ENCODE data around the gene ZNF385C. TPM values are rescaled to one million over a fixed set of nuclear protein-coding genes. Genes with fewer than 3 reads are reported as not detected.

ZNF385C gene
- total RNA-seq, 1 experiment from 2014 or later = 1.1 TPM

GRCh38 chr17:42125565-42125964, 27.3 kb upstream of the ZNF385C start:
- Histone ChIP-seq H3K36me3 (ENCODE audit: control insufficient read depth in 1 of 2, insufficient read depth in 2 of 2, low read length in 2 of 2) (peaks cover 29 to 45% of the 10 kb centered on the region in 2 experiments; a peak in 3 of 4 replicates), H4K20me1 (ENCODE audit: insufficient read depth) (no peaks in the 10 kb centered on the region), H3K27ac (ENCODE audit: low read depth, low read length) (no peak overlapping the region), H3K4me3 (replicated peaks in 1 of 2; ENCODE audit: low read depth in 1 of 2, low read length in 2 of 2) (no peak overlapping the region), H3K79me2 (ENCODE audit: insufficient read depth, low read length) (peaks cover 5% of the 10 kb centered on the region; the same call in 1 of the 2 replicates), H3K27me3 (ENCODE audit: insufficient read depth, low read length) (no peaks in the 10 kb centered on the region), H3K9ac (ENCODE audit: low read length) (no peak overlapping the region), H3K4me2 (ENCODE audit: low read length) (no peak overlapping the region), H3K4me1 (ENCODE audit: control insufficient read depth in 1 of 2, insufficient read depth in 2 of 2, low read length in 2 of 2) (peaks cover 0 to 5% of the 10 kb centered on the region in 2 experiments; a peak in 2 of 4 replicates), H3K9me2 (ENCODE audit: insufficient read depth) (no peaks in the 10 kb centered on the region), H2AFZ (ENCODE audit: low read depth, low read length, poor library complexity, severe bottlenecking) (no peak overlapping the region), H3K9me3 (ENCODE audit: control insufficient read depth in 1 of 2, insufficient read depth in 1 of 2, low read depth in 1 of 2, low read length in 2 of 2) (no peaks in the 10 kb centered on the region)
- TF ChIP-seq ELF1 (IDR thresholded peaks at IDR 0.05; ENCODE audit: borderline replicate concordance, low read depth) (no peak), RAD21 (IDR thresholded peaks at IDR 0.05; ENCODE audit: low read depth) (no peak)
- intact Hi-C loops (cut with micrococcal nuclease) = no loop called here
- ATAC-seq (no peak), DNase-seq (ENCODE audit: low read depth, low spot score) (no peak)
- ChIA-PET RAD21 (ENCODE audit: low non-redundant PET in 1 of 2, low total read pairs in 2 of 2, uncharacterized antibody in 2 of 2, unreplicated experiment in 2 of 2) (no interaction called here), CTCF (no interaction called here), POLR2A (no interaction called here)
- BruUV-seq (replicated peaks) = no TSS peak

DNA sequence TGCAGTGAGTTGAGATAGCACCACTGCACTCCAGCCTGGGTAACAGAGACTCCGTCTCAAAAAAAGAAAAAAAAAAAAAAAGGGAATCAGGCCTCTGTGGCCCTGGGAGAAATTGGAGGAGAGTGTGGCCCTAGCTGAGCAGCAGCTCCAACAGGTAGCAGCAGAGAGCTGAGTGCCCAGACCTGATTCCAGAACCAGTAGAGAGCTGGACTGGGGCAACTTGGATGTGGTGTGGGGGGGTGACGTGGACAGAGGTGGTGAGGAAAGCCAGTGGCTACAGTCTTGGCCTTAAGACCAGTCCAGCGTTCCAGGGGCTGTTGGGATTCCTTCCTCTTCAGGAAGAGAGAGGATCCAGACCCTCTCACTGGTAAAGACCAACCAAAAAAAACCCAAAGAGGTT, 26.0 kb upstream of the ZNF385C start:
- DNase-seq (ENCODE audit: low read depth, low spot score) (no peak), ATAC-seq (no peak)
- TF ChIP-seq ZNF274 (IDR thresholded peaks at IDR 0.05; ENCODE audit: low read depth, low read length) (no peak), ZFX (IDR thresholded peaks at IDR 0.05) (no peak), POLR2A (IDR thresholded peaks at IDR 0.05; ENCODE audit: borderline replicate concordance, extremely low read depth, insufficient read depth, insufficient read length) (no peak), SIN3A (IDR thresholded peaks at IDR 0.05; ENCODE audit: low read depth) (no peak), CEBPB (IDR thresholded peaks at IDR 0.05; ENCODE audit: low read depth) (no peak), EZH2 (IDR thresholded peaks at IDR 0.05) (no peak), SP1 (IDR thresholded peaks at IDR 0.05; ENCODE audit: low read depth) (no peak), RAD21 (IDR thresholded peaks at IDR 0.05; ENCODE audit: low read depth) (no peak)
- Histone ChIP-seq H3K9ac (ENCODE audit: low read length) (no peak overlapping the region), H4K20me1 (ENCODE audit: insufficient read depth) (no peaks in the 10 kb centered on the region), H3K4me1 (ENCODE audit: control insufficient read depth in 1 of 2, insufficient read depth in 2 of 2, low read length in 2 of 2) (peaks cover 5 to 17% of the 10 kb centered on the region in 2 experiments; a peak in 3 of 4 replicates), H2AFZ (ENCODE audit: low read depth, low read length, poor library complexity, severe bottlenecking) (no peak overlapping the region), H3K9me2 (ENCODE audit: insufficient read depth) (no peaks in the 10 kb centered on the region), H3K27ac (ENCODE audit: low read depth, low read length) (no peak overlapping the region), H3K4me3 (replicated peaks in 1 of 2; ENCODE audit: low read depth in 1 of 2, low read length in 2 of 2) (no peak overlapping the region), H3K79me2 (ENCODE audit: insufficient read depth, low read length) (no peaks in the 10 kb centered on the region), H3K36me3 (ENCODE audit: control insufficient read depth in 1 of 2, insufficient read depth in 2 of 2, low read length in 2 of 2) (peaks cover 22 to 36% of the 10 kb centered on the region in 2 experiments; a peak in 3 of 4 replicates), H3K9me3 (ENCODE audit: control insufficient read depth in 1 of 2, insufficient read depth in 1 of 2, low read depth in 1 of 2, low read length in 2 of 2) (no peaks in the 10 kb centered on the region), H3K27me3 (ENCODE audit: insufficient read depth, low read length) (no peaks in the 10 kb centered on the region), H3K4me2 (ENCODE audit: low read length) (no peak overlapping the region)
- RAD21 ChIA-PET (ENCODE audit: low non-redundant PET in 1 of 2, low total read pairs in 2 of 2, uncharacterized antibody in 2 of 2, unreplicated experiment in 2 of 2) = no interaction called here
- CTCF ChIA-PET = no interaction called here
- BruUV-seq (replicated peaks) = no TSS peak
- POLR2A ChIA-PET = no interaction called here
- intact Hi-C loops (cut with micrococcal nuclease) = no loop called here
